ENCODE measurements around the gene MLANA.
A peak's percentile ranks its signal among the peaks of the same experiment; 100 is the strongest.

Gene MLANA

DNA sequence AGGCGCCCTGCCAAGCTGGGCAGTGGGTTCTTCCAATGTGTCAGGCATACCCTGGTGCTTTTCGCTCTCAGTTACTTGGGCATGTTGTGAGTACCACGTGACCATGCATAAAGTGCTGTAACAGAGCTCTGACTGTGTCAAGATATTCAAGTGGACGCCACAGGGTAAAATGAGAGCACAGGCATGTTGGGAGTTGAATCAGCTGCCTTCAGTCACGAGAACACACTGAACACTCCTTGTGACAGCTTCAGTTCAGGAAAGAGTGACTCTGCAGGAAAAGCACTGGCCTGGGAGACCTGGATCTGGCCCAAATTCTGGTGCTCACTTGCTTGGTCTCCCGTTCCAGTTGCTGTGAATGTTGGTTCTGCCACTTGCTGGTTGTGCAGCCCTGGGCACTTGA lies 5.1 kb downstream of the MLANA start:
- Mint-ChIP-seq H3K9me3 (no peaks in the 10 kb centered on the region), H3K27me3 (no peaks in the 10 kb centered on the region), H3K27ac (no peak overlapping the region), H3K4me1 (ENCODE audit: low read depth in 2 of 2) (peaks cover 0 to 1% of the 10 kb centered on the region in 2 donors), H3K36me3 (ENCODE audit: insufficient read depth) (no peaks in the 10 kb centered on the region), H3K4me3 (no peak overlapping the region)
- no peak for DNase-seq
- ATAC-seq (replicated peaks): no peak

DNA sequence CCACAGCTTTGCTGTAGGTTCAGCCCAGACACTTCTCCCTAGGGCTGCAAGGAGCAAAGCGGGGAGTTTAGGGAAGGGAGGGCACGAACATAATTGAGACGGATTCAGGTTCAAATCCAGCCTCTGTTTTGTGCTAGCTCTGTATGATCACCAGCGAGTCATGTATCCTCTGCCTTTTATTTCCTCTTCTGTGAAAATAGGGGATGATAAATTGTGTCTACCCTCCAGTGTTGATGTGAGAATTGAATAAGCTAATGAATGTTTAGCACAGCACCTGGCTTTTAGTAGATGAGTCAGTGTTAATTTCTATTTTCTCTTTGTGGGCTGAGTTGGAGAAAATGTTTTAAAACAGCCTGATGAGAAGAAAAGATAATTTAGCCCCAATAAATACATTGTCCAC lies 6.2 kb downstream of the MLANA start:
- H3K27me3 Mint-ChIP-seq: no peaks in the 10 kb centered on the region
- DNase-seq (no peak), ATAC-seq (replicated peaks) (no peak)
- H3K4me3 Mint-ChIP-seq: no peak overlapping the region
- no peaks in the 10 kb centered on the region for H3K9me3 Mint-ChIP-seq
- peaks cover 0 to 4% of the 10 kb centered on the region in 2 donors for H3K4me1 Mint-ChIP-seq (ENCODE audit: low read depth in 2 of 2)
- no peaks in the 10 kb centered on the region for H3K36me3 Mint-ChIP-seq (ENCODE audit: insufficient read depth)
- no peak overlapping the region for H3K27ac Mint-ChIP-seq

DNA sequence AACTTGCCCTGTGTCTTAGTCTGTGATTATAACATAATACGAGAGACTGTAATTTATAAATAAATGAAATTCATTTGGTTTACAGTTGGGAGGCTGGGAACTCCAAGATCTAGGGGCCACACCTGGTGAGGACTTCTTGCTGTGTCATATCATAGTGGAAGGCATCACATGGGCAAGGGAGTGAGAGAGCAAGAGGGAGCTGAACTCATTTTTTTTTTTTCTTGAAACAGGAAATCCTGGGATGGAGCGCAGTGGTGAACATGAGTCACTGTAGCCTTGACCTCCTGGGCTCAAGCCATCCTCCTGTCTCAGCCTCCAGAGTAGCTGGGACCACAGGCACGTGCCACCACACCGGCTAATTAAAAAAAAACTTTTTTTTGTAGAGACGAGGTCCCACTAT lies 7.2 kb downstream of the MLANA start:
- ATAC-seq (replicated peaks) (no peak), DNase-seq (no peak)
- Mint-ChIP-seq H3K36me3 (ENCODE audit: insufficient read depth) (no peaks in the 10 kb centered on the region), H3K4me3 (no peak overlapping the region), H3K4me1 (ENCODE audit: low read depth in 2 of 2) (peaks cover 0 to 4% of the 10 kb centered on the region in 2 donors), H3K27me3 (no peaks in the 10 kb centered on the region), H3K27ac (no peak overlapping the region), H3K9me3 (no peaks in the 10 kb centered on the region)

DNA sequence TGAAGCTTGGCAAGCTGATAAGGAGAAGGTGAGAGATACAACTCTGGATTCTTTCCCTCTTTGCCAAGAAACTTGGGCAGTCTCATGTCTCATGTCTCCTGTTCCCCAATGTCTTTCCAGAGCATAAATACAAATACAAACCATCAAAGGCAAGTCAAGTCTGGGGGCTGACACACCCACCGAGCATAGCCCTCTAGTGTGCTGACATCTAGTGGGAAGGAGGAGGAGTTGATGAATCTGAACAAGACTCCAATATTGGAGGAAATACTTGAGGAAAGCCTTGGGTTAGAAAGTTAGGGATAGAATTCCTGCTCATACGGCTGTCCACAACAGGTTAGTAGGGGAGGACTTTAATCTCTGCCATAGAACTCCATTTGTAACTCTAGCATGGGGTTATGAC lies 8.6 kb downstream of the MLANA start:
- H3K36me3 Mint-ChIP-seq (ENCODE audit: insufficient read depth): no peaks in the 10 kb centered on the region

DNA sequence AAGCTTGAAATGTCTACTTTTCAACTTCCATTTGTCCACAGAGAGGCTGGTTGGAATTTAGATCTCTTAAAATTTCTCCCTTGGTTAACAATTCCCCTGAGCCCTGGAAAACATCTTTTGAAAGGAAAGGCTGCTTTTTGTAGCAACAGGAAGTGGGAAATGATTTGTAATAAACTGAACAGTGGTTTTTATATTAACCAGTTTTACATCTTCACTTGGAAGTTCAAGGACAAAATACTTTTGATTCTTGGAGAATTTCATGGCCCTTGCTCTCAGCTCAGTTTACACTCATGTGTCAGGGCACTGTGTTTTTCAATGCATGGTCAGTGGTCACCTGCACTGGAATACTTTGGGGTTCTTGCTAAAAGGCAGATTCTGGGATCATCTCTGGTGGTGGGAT lies 9.9 kb downstream of the MLANA start:
- peaks cover 0 to 4% of the 10 kb centered on the region in 2 donors for H3K4me1 Mint-ChIP-seq (ENCODE audit: low read depth in 2 of 2)
- H3K9me3 Mint-ChIP-seq: no peaks in the 10 kb centered on the region
- DNase-seq (no peak), ATAC-seq (replicated peaks) (no peak)
- no peaks in the 10 kb centered on the region for H3K27me3 Mint-ChIP-seq
- no peak overlapping the region for H3K27ac Mint-ChIP-seq
- no peak overlapping the region for H3K4me3 Mint-ChIP-seq
- H3K36me3 Mint-ChIP-seq (ENCODE audit: insufficient read depth): no peaks in the 10 kb centered on the region

More for the DNA sequence above, 8.6 kb downstream of the MLANA start:
- no peak for ATAC-seq (replicated peaks)
- no peak for DNase-seq
- Mint-ChIP-seq H3K4me3 (no peak overlapping the region), H3K4me1 (ENCODE audit: low read depth in 2 of 2) (peaks cover 0 to 4% of the 10 kb centered on the region in 2 donors), H3K27me3 (no peaks in the 10 kb centered on the region), H3K9me3 (no peaks in the 10 kb centered on the region), H3K27ac (no peak overlapping the region)

DNA sequence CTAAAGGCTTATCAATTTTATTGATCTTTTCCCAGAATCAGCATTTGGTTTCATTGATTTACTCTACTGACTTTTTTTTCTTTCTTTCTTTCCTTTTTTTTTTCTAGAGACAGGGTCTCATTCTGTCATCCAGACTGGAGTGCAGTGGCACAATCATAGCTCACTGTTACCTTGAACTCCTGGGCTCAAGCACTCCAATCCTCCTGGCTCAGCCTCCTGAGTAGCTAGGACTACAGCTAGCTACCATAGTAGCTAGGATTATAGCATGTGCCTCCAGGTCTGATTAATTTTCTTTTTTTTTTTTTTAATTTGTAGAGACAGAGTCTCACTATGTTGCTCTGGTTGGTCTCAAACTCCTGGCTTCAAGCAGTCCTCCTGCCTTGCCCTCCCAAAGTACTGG lies 11.7 kb downstream of the MLANA start:
- peaks cover 0 to 4% of the 10 kb centered on the region in 2 donors for H3K4me1 Mint-ChIP-seq (ENCODE audit: low read depth in 2 of 2)
- H3K4me3 Mint-ChIP-seq: no peak overlapping the region
- peak overlapping the region; percentile 57 for H3K27ac Mint-ChIP-seq
- ATAC-seq (replicated peaks) (no peak), DNase-seq (no peak)
- no peaks in the 10 kb centered on the region for H3K9me3 Mint-ChIP-seq
- no peaks in the 10 kb centered on the region for H3K27me3 Mint-ChIP-seq
- peaks cover 3% of the 10 kb centered on the region for H3K36me3 Mint-ChIP-seq (ENCODE audit: insufficient read depth)

DNA sequence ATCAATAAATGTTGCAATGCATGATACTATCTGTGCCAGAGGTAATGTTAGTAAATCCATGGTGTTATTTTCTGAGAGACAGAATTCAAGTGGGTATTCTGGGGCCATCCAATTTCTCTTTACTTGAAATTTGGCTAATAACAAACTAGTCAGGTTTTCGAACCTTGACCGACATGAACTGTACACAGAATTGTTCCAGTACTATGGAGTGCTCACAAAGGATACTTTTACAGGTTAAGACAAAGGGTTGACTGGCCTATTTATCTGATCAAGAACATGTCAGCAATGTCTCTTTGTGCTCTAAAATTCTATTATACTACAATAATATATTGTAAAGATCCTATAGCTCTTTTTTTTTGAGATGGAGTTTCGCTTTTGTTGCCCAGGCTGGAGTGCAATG lies 18.2 kb downstream of the MLANA start:
- no peak overlapping the region for H3K27ac Mint-ChIP-seq
- H3K4me1 Mint-ChIP-seq (ENCODE audit: low read depth in 2 of 2): peaks cover 0 to 2% of the 10 kb centered on the region in 2 donors
- H3K36me3 Mint-ChIP-seq (ENCODE audit: insufficient read depth): peaks cover 7% of the 10 kb centered on the region
- no peak overlapping the region for H3K4me3 Mint-ChIP-seq
- H3K27me3 Mint-ChIP-seq: no peaks in the 10 kb centered on the region
- no peaks in the 10 kb centered on the region for H3K9me3 Mint-ChIP-seq
- DNase-seq (no peak), ATAC-seq (replicated peaks) (no peak)

DNA sequence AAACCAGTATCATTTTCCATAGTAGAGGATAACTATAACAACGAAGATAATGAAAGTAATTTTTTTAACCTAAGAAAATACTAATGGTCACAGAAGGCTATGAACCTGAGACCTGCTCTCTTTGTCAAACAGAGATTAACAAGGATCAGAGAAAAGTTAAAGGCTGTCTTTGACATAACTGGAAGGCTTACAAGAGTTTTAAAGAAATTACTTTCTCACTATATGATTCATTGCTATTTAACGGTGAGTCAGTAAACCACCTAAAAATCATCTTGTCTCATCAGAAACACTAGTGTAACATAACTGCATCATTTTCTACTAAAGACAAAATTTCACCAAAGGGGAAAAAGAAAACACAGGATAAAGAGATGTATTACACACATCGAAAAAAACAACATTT lies 19.3 kb downstream of the MLANA start:
- Mint-ChIP-seq H3K9me3 (no peaks in the 10 kb centered on the region), H3K4me3 (no peak overlapping the region), H3K27ac (peak overlapping the region in 1 of 2 donors; percentile 19), H3K4me1 (ENCODE audit: low read depth in 2 of 2) (peaks cover 0 to 2% of the 10 kb centered on the region in 2 donors), H3K27me3 (no peaks in the 10 kb centered on the region), H3K36me3 (ENCODE audit: insufficient read depth) (peaks cover 7% of the 10 kb centered on the region)
- DNase-seq: no peak
- ATAC-seq (replicated peaks): no peak

DNA sequence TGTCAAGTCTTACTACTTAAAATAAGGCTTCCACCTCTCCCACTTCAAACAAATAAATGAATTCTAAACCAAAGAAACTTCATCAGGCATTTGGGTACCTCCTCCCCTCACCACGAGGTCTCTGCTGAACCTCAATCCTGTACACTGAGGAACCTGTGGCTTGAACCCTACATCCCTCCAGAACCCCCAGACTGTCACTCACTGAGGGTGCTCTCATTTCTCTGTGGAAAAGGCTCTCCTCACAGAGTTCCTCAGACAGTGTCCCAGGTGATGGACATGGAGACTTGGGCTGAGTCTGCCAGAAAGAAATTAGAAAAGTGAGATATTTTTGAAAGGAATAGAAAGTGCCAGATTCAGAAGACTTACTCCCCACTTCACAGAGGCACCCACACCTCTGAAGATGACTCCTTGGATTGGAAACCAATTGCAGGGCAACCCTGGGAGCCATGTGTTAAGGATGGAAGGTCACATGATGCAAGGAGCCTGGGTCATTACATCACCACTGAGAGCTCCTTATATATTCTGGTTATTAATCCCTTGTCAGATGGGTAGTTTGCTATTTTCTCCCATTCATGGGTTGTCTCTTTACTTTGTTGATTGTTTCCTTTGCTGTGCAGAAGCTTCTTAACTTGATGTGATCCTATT lies 19.8 kb downstream of the MLANA start:
- Mint-ChIP-seq H3K4me1 (ENCODE audit: low read depth in 2 of 2) (peaks cover 0 to 2% of the 10 kb centered on the region in 2 donors), H3K27ac (peak overlapping the region; percentile 19 to 36), H3K36me3 (ENCODE audit: insufficient read depth) (peaks cover 7% of the 10 kb centered on the region), H3K27me3 (no peaks in the 10 kb centered on the region), H3K4me3 (no peak overlapping the region), H3K9me3 (no peaks in the 10 kb centered on the region)
- DNase-seq (no peak), ATAC-seq (replicated peaks) (no peak)

DNA sequence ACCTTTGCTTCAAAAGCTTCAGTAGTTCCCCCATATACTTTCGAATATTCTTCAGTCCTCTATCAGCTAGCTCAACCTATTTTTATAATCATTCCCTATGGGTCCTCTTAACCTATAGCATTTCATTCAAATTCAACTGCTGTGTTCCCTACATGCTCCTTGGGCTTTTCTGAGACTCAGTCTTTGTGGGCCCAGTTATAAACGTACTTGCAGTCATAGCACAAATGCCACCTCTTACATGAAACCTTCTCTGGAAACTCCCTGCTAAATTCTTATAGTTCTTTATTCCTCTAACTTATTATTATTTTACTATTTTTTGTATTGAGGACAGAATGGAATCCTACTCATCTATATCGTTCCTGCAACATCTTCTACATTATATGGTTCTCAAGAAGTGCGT lies 24.7 kb downstream of the MLANA start:
- peaks cover 0 to 6% of the 10 kb centered on the region in 2 donors for H3K4me1 Mint-ChIP-seq (ENCODE audit: low read depth in 2 of 2)
- DNase-seq (no peak), ATAC-seq (replicated peaks) (no peak)
- H3K27ac Mint-ChIP-seq: no peak overlapping the region
- no peak overlapping the region for H3K4me3 Mint-ChIP-seq
- no peaks in the 10 kb centered on the region for H3K9me3 Mint-ChIP-seq
- peaks cover 5% of the 10 kb centered on the region for H3K36me3 Mint-ChIP-seq (ENCODE audit: insufficient read depth)
- H3K27me3 Mint-ChIP-seq: no peaks in the 10 kb centered on the region

DNA sequence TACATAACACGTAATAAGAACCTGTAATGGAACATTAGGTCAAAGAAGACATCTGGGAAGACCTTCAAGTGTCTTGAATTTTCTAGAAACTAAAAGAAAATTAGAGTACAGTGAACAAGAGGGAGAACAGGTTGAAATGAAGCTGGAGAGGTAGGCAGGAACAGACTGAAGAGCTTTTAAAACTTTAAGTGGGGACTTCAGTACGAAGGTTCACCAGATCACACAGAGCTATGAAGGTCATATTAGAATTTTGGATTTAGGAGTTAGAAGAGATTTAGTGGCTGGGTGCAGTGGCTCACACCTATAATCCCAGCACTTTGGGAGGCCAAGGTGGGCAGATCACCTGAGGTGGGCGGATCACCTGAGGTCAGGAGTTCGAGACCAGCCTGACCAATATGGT lies 26.6 kb downstream of the MLANA start:
- H3K27ac Mint-ChIP-seq: no peak overlapping the region
- peaks cover 12 to 15% of the 10 kb centered on the region in 2 donors for H3K4me1 Mint-ChIP-seq (ENCODE audit: low read depth in 2 of 2)
- H3K4me3 Mint-ChIP-seq: no peak overlapping the region
- H3K27me3 Mint-ChIP-seq: no peaks in the 10 kb centered on the region
- H3K9me3 Mint-ChIP-seq: no peaks in the 10 kb centered on the region
- ATAC-seq (replicated peaks) (no peak), DNase-seq (no peak)
- peaks cover 7% of the 10 kb centered on the region for H3K36me3 Mint-ChIP-seq (ENCODE audit: insufficient read depth)

DNA sequence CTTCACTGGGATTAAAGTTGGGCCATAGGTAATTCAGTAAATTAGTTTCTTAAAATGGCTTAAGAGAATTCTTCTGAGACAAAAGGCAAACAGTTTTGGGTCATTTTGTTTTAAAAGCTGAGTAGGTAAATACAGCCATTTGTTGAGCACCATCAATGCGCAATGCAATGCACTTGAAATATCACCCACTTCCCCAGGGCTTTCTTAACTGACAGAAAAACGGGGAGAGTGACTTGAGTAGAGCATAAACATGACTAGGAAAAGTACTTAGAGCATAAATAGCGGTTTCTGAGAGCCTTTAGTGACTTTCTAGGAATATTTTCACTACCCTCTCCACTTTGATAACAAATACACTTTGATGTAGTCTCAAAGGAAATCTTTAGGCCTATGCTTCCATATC lies 27.2 kb downstream of the MLANA start:
- Mint-ChIP-seq H3K9me3 (no peaks in the 10 kb centered on the region), H3K4me1 (ENCODE audit: low read depth in 2 of 2) (peaks cover 17 to 20% of the 10 kb centered on the region in 2 donors), H3K27me3 (no peaks in the 10 kb centered on the region), H3K4me3 (no peak overlapping the region), H3K27ac (no peak overlapping the region), H3K36me3 (ENCODE audit: insufficient read depth) (peaks cover 13% of the 10 kb centered on the region)
- no peak for ATAC-seq (replicated peaks)
- DNase-seq: no peak

DNA sequence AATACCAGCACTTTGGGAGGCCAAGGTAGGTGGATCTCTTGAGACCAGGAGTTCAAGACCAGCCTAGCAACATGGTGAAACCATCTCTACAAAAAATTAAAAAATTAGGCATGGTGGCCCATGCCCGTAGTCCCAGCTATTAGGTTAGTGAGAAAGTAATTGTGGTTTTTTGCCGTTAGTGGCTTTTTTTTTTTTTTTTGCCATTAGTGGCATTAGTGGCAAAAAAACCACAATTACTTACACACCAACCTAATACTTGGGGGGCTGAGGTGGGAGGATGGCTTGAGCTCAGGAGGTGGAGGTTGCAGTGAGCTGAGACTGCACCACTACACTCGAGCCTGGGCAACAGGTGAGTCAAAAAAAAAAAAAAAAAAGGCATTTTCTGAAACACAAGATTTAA lies 27.8 kb downstream of the MLANA start:
- no peak overlapping the region for H3K4me3 Mint-ChIP-seq
- no peak overlapping the region for H3K27ac Mint-ChIP-seq
- H3K4me1 Mint-ChIP-seq (ENCODE audit: low read depth in 2 of 2): peaks cover 17 to 20% of the 10 kb centered on the region in 2 donors
- peaks cover 13% of the 10 kb centered on the region for H3K36me3 Mint-ChIP-seq (ENCODE audit: insufficient read depth)
- ATAC-seq (replicated peaks): no peak
- no peaks in the 10 kb centered on the region for H3K27me3 Mint-ChIP-seq
- H3K9me3 Mint-ChIP-seq: no peaks in the 10 kb centered on the region
- DNase-seq: no peak

DNA sequence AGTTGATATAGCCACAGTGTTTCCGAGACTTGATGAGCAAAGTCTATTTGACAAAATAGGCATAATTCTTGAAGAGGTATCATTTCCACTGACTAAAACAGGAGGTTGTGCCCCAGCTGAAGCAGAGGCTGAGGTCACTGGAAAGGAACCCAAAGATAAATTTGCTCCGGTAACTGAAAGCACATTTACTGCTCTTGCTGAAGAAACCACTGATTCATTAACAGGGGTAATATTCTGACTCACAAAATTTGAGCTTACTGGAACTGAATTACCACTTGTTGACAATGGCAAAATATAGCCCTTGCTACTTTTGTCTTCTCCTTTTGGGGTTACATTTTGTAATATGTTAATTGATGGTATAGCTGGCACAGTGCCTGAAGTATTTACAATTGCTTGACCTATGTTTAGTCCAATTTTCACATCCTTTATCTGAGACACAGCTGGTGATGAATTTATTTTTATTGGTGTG lies 30.2 kb downstream of the MLANA start:
- Mint-ChIP-seq H3K9me3 (no peaks in the 10 kb centered on the region), H3K27me3 (no peaks in the 10 kb centered on the region), H3K27ac (peak overlapping the region in 1 of 2 donors; percentile 9), H3K4me1 (ENCODE audit: low read depth in 2 of 2) (peaks cover 17 to 20% of the 10 kb centered on the region in 2 donors), H3K4me3 (no peak overlapping the region), H3K36me3 (ENCODE audit: insufficient read depth) (peaks cover 20% of the 10 kb centered on the region)
- ATAC-seq (replicated peaks) (no peak), DNase-seq (no peak)
